Endothelial cell of umbilical vein (primary cell): Measurements from ENCODE around the gene GP5. TPM values are rescaled to one million over a fixed set of nuclear protein-coding genes. Genes with fewer than 3 reads are reported as not detected.

Experiments
- BruUV-seq: library from RNA; stranded (reverse); fragments of 400-500 nt; replicated peaks from 2 replicates; lab custom pipeline; 2021; lab: Mats Ljungman, UMichigan
- CTCF ChIA-PET: fragments of 300-600, 350-600 bp; sonication (Branson Sonifier 250); formaldehyde crosslinking; loops from one replicate; lab custom pipeline; 2021; ENCODE audit warnings: antibody characterized with exemption, inconsistent platforms; lab: Charles Lee
- POLR2A ChIA-PET: fragments of 300-600, 350-600 bp; sonication (Branson Sonifier 250); formaldehyde crosslinking; loops from one replicate; lab custom pipeline; 2021; ENCODE audit warnings: antibody characterized with exemption, inconsistent platforms; lab: Charles Lee
- DNase-seq: peaks from one replicate; pipeline ENCODE4 v3.0.0-alpha.2; 2011; ENCODE audit warnings: low read depth, low spot score
- FAIRE-seq: peaks from 2 replicates; lab custom pipeline; 2011; peaks lifted over from hg19 to GRCh38; lab: Jason Lieb, UNC
- H2AFZ ChIP-seq: 2 replicates; pipeline ENCODE4 v1.6.0; 2012; ENCODE audit warnings: low read depth, low read length, control low read depth, inconsistent platforms
- H3K27ac ChIP-seq: 2 replicates; pipeline ENCODE4 v1.5.1; 2011; ENCODE audit warnings: low read depth, mild to moderate bottlenecking, control low read depth, low read length, moderate library complexity; ENCODE audit not compliant: insufficient read depth
- H3K27me3 ChIP-seq, 2 experiments: 2 replicates each; pipeline versions ENCODE4 v1.6.0 to v1.6.1; 2011; ENCODE audit warnings: low read length in 2 of 2, mixed read lengths in 1 of 2; ENCODE audit not compliant: control insufficient read depth in 2 of 2, insufficient read depth in 2 of 2
- H3K36me3 ChIP-seq, 2 experiments: 2 replicates in 1 of 2; 3 replicates in 1 of 2; pipeline ENCODE4 v1.5.1; 2011; ENCODE audit warnings: low read length in 2 of 2, mild to moderate bottlenecking in 1 of 2, moderate library complexity in 1 of 2; ENCODE audit not compliant: control insufficient read depth in 2 of 2, insufficient read depth in 2 of 2; ENCODE audit errors: extremely low read depth in 1 of 2
- H3K4me1 ChIP-seq: 3 replicates; pipeline ENCODE4 v1.5.1; 2011; ENCODE audit warnings: mild to moderate bottlenecking, low read length; ENCODE audit not compliant: control insufficient read depth, insufficient read depth; ENCODE audit errors: extremely low read depth
- H3K4me2 ChIP-seq: 2 replicates; pipeline ENCODE4 v1.6.1; 2011; ENCODE audit warnings: low read length, control low read depth, mixed read lengths; ENCODE audit not compliant: insufficient read depth
- H3K4me3 ChIP-seq, 3 experiments: fragments of 200-600 bp in 1 of 3; sonication (generic), shearing (Covaris generic) in 1 of 3; replicated peaks in 1 of 3; 2 replicates each; pipeline ENCODE4 v1.5.1; 2011 to 2016; ENCODE audit warnings: control low read depth in 3 of 3, low read length in 3 of 3, mild to moderate bottlenecking in 2 of 3, inconsistent platforms in 1 of 3, low read depth in 1 of 3, moderate library complexity in 1 of 3; ENCODE audit not compliant: insufficient read depth in 1 of 3
- H3K79me2 ChIP-seq: 2 replicates; pipeline ENCODE4 v1.6.0; 2012; ENCODE audit warnings: low read length, inconsistent platforms; ENCODE audit not compliant: control insufficient read depth, insufficient read depth
- H3K9ac ChIP-seq: replicated peaks from 2 replicates; pipeline ENCODE3; 2011; ENCODE audit warnings: low read length, control low read depth; ENCODE audit not compliant: insufficient read depth; ENCODE audit errors: extremely low read depth
- H3K9me1 ChIP-seq: replicated peaks from 3 replicates; pipeline ENCODE4 v1.6.0; 2011; ENCODE audit warnings: mild to moderate bottlenecking, low read length; ENCODE audit not compliant: control insufficient read depth, insufficient read depth; ENCODE audit errors: extremely low read depth
- H3K9me3 ChIP-seq: replicated peaks from 2 replicates; pipeline ENCODE4 v1.5.1; 2012; ENCODE audit warnings: low read length, inconsistent platforms; ENCODE audit not compliant: control insufficient read depth, insufficient read depth
- H4K20me1 ChIP-seq: replicated peaks from 2 replicates; pipeline ENCODE3; 2011; ENCODE audit warnings: mild to moderate bottlenecking, low read length; ENCODE audit not compliant: control insufficient read depth, insufficient read depth; ENCODE audit errors: extremely low read depth
- CTCF ChIP-seq, 2 donors: IDR thresholded peaks; 1 replicate in 1 of 2; 2 replicates in 1 of 2; pipeline ENCODE4 v1.5.1; 2011; ENCODE audit warnings: low read length in 2 of 2, mild to moderate bottlenecking in 2 of 2, moderate library complexity in 2 of 2, control low read depth in 1 of 2, inconsistent platforms in 1 of 2, low read depth in 1 of 2; ENCODE audit not compliant: insufficient read depth in 1 of 2; ENCODE audit errors: extremely low read depth in 1 of 2
- FOS ChIP-seq: IDR thresholded peaks from 2 replicates; pipeline ENCODE4 v1.6.1; 2011; ENCODE audit warnings: mild to moderate bottlenecking, low read length, moderate library complexity, borderline replicate concordance; ENCODE audit not compliant: insufficient read depth
- GATA2 ChIP-seq: IDR thresholded peaks from 2 replicates; pipeline ENCODE4 v1.7.0; 2011; ENCODE audit warnings: low read depth, mild to moderate bottlenecking, moderate library complexity, mixed read lengths, low read length; ENCODE audit not compliant: insufficient read length, insufficient read depth
- JUN ChIP-seq: IDR thresholded peaks from 2 replicates; pipeline ENCODE4 v1.6.1; 2011; ENCODE audit warnings: borderline replicate concordance, low read depth; ENCODE audit not compliant: insufficient read length, insufficient read depth
- MAX ChIP-seq: IDR thresholded peaks from 2 replicates; pipeline ENCODE4 v1.6.1; 2011; ENCODE audit not compliant: insufficient read depth, insufficient read length
- MYC ChIP-seq: IDR thresholded peaks from one replicate; pipeline ENCODE4 v1.6.1; 2011; ENCODE audit warnings: mild to moderate bottlenecking, low read depth, low read length
- POLR2AphosphoS5 ChIP-seq: IDR thresholded peaks from 2 replicates; pipeline ENCODE4 v1.6.1; 2012; ENCODE audit warnings: low read depth, mild to moderate bottlenecking, control low read depth, low read length, moderate library complexity; ENCODE audit not compliant: insufficient read depth
- dilution Hi-C: fragments of 300-500 bp; cut with MboI; formaldehyde crosslinking; loops from one replicate; pipeline ENCODE4 v1.15.0; 2019; ENCODE audit warnings: low sequenced_read_pairs; ENCODE audit not compliant: extremely low pct_ligation_motif_present
- intact Hi-C: fragments of 100-400 bp; cut with micrococcal nuclease; formaldehyde crosslinking; loops from one replicate; pipeline ENCODE4 v1.10.0; 2022
- polyA plus RNA-seq, 4 experiments: library from polyadenylated mRNA; depleted of rRNA in 3 of 4; stranded (reverse) in 3 of 4; unstranded in 1 of 4; fragments of >200 nt; gene quantifications; 2 replicates each; pipeline versions ENCODE4 v1.2.1 to v1.2.3, GENCODE V29; 2011 to 2012; ENCODE audit warnings: missing spikeins in 1 of 4
- total RNA-seq: library from RNA; stranded (reverse); gene quantifications from 2 replicates; pipeline ENCODE4 v1.2.3, GENCODE V29; 2021

Gene GP5
- total and polyA plus RNA-seq, 2 donors (not counting 3 experiments of a cell fraction or from before 2014, with no cell fraction given): 0.06 to 0.11 TPM

- no peak for TF ChIP-seq JUN
- TF ChIP-seq CTCF (IDR thresholded peaks at IDR 0.05; ENCODE audit: extremely low read depth in 1 of 2, insufficient read depth in 1 of 2, low read depth in 1 of 2, low read length in 2 of 2): peak; percentile 36 to 49
- no TSS peak for BruUV-seq
- Histone ChIP-seq H3K4me2 (no peak overlapping the region), H3K79me2 (no peaks in the 10 kb centered on the region), H3K9me1 (no peaks in the 10 kb centered on the region), H2AFZ (no peak overlapping the region), H3K9ac (no peak overlapping the region), H3K9me3 (no peaks in the 10 kb centered on the region), H3K27me3 (peaks cover 0 to 1% of the 10 kb centered on the region in 2 experiments), H3K36me3 (peaks cover 0 to 3% of the 10 kb centered on the region in 2 experiments), H4K20me1 (no peaks in the 10 kb centered on the region), H3K4me3 (no peak overlapping the region), H3K4me1 (no peaks in the 10 kb centered on the region), H3K27ac (no peak overlapping the region)
- ChIA-PET CTCF (interaction anchor here (0.7 to 5.7 kb wide), 9 partner anchors 9 to 739 kb away, joined by 3 to 72 read pairs (median 6); partner anchors contain the start of gene CPN2), POLR2A (no interaction called here)
- FAIRE-seq (peak; percentile 86), DNase-seq (peak; percentile 69)
- dilution Hi-C loops (no loop called here), intact Hi-C loops (loop anchor here (1.0 to 5.0 kb wide), 5 partner anchors 60 to 739 kb away; no protein-coding TSS in a partner anchor)
Measured at GRCh38 chr3:194404365-194405140, 5.5 kb upstream of the GP5 start.

DNA sequence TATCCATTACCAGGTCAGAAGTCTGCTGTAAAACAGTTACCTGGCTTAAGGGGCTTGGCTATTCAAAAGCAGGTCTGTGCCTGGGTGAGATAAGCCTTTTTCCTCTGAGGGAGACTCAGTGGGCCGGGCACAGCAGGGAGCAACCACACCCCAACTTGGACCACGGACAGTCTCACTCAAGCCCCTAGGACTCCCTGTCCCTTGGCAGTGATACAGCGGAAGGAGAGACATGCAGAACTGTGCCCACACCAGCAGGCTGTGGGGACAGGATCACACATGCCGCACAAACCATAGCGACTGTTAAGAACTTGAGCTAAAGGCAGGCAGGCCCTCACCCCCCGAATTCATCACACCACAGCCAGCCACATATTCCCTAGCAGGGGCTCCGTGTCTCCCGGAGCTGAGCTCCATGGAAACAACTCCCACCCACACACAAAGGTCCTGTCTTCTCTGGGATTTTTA, 2.8 kb upstream of the GP5 start:
- H3K79me2 ChIP-seq: no peaks in the 10 kb centered on the region
- ChIA-PET POLR2A (no interaction called here), CTCF (interaction anchor here (1.1 to 5.6 kb wide), 5 partner anchors 11 to 68 kb away, joined by 3 to 72 read pairs (median 5); no protein-coding TSS in a partner anchor)
- no peaks in the 10 kb centered on the region for H3K36me3 ChIP-seq
- BruUV-seq: no TSS peak
- H3K4me1 ChIP-seq: peaks cover 6% of the 10 kb centered on the region
- no peak overlapping the region for H3K9ac ChIP-seq
- no peak for TF ChIP-seq MAX
- TF ChIP-seq FOS: no peak
- no peak for TF ChIP-seq GATA2
- no peak for TF ChIP-seq MYC
- TF ChIP-seq POLR2AphosphoS5: peak; percentile 23
- no peak for TF ChIP-seq JUN
- no peak for TF ChIP-seq CTCF (IDR thresholded peaks at IDR 0.05; ENCODE audit: extremely low read depth in 1 of 2, insufficient read depth in 1 of 2, low read depth in 1 of 2, low read length in 2 of 2)
- FAIRE-seq (no peak), DNase-seq (no peak)
- H4K20me1 ChIP-seq: no peaks in the 10 kb centered on the region
- dilution Hi-C loops: no loop called here
- H3K27ac ChIP-seq: no peak overlapping the region
- no peak overlapping the region for H2AFZ ChIP-seq
- no peak overlapping the region for H3K4me3 ChIP-seq
- peaks cover 15 to 25% of the 10 kb centered on the region in 2 experiments for H3K27me3 ChIP-seq
- H3K9me1 ChIP-seq: no peaks in the 10 kb centered on the region
- intact Hi-C loops: loop anchor here (5.0 kb wide), 2 partner anchors 190 to 620 kb away; no protein-coding TSS in a partner anchor
- no peaks in the 10 kb centered on the region for H3K9me3 ChIP-seq
- H3K4me2 ChIP-seq: no peak overlapping the region
